ENCODE data around the gene EPAS1.

Gene EPAS1

GRCh38 chr2:46410273-46411244 lies 113.4 kb downstream of the EPAS1 start:
- TF ChIP-seq CTCF (IDR thresholded peaks at IDR 0.05; ENCODE audit: low read length, missing control alignments): no peak
- no peak for DNase-seq (ENCODE audit: low read depth)
- no peak overlapping the region for H3K4me3 ChIP-seq (replicated peaks; ENCODE audit: low read depth, low read length)

GRCh38 chr2:46411245-46411641 lies 114.0 kb downstream of the EPAS1 start:
- DNase-seq (ENCODE audit: low read depth): no peak
- no peak for TF ChIP-seq CTCF (IDR thresholded peaks at IDR 0.05; ENCODE audit: low read length, missing control alignments)

GRCh38 chr2:46411985-46412384 lies 114.8 kb downstream of the EPAS1 start:
- no peak overlapping the region for H3K4me3 ChIP-seq (replicated peaks; ENCODE audit: low read depth, low read length)
- TF ChIP-seq CTCF (IDR thresholded peaks at IDR 0.05; ENCODE audit: low read length, missing control alignments): no peak
- no peak for DNase-seq (ENCODE audit: low read depth)

More at GRCh38 chr2:46411245-46411641, 114.0 kb downstream of the EPAS1 start:
- no peak overlapping the region for H3K4me3 ChIP-seq (replicated peaks; ENCODE audit: low read depth, low read length)

GRCh38 chr2:46413111-46413510 lies 115.9 kb downstream of the EPAS1 start:
- DNase-seq (ENCODE audit: low read depth): no peak
- no peak overlapping the region for H3K4me3 ChIP-seq (replicated peaks; ENCODE audit: low read depth, low read length)
- no peak for TF ChIP-seq CTCF (IDR thresholded peaks at IDR 0.05; ENCODE audit: low read length, missing control alignments)

GRCh38 chr2:46413631-46414030 lies 116.4 kb downstream of the EPAS1 start:
- no peak for TF ChIP-seq CTCF (IDR thresholded peaks at IDR 0.05; ENCODE audit: low read length, missing control alignments)
- no peak for DNase-seq (ENCODE audit: low read depth)
- H3K4me3 ChIP-seq (replicated peaks; ENCODE audit: low read depth, low read length): no peak overlapping the region

GRCh38 chr2:46414701-46415100 lies 117.5 kb downstream of the EPAS1 start:
- no peak for TF ChIP-seq CTCF (IDR thresholded peaks at IDR 0.05; ENCODE audit: low read length, missing control alignments)
- no peak overlapping the region for H3K4me3 ChIP-seq (replicated peaks; ENCODE audit: low read depth, low read length)
- DNase-seq (ENCODE audit: low read depth): no peak
